ENCODE data around the gene ARHGAP31.

The ARHGAP31 gene

GRCh38 chr3:119276680-119277079, 17.5 kb upstream of the ARHGAP31 start:
- Histone ChIP-seq H3K4me1 (ENCODE audit: control insufficient read depth, insufficient read depth, low read length) (peaks cover 8% of the 10 kb centered on the region), H3K27me3 (ENCODE audit: control insufficient read depth in 1 of 2, insufficient read depth in 2 of 2, low read length in 2 of 2) (no peaks in the 10 kb centered on the region), H3K9ac (ENCODE audit: low read length in 2 of 2) (no peak overlapping the region), H3K27ac (ENCODE audit: low read length) (no peak overlapping the region), H3K4me3 (ENCODE audit: low read length in 2 of 2) (no peak overlapping the region), H3K9me3 (ENCODE audit: control insufficient read depth in 2 of 2, low read length in 2 of 2) (no peaks in the 10 kb centered on the region), H3K36me3 (ENCODE audit: control insufficient read depth in 2 of 2, insufficient read depth in 2 of 2, low read length in 2 of 2) (no peaks in the 10 kb centered on the region)

DNA sequence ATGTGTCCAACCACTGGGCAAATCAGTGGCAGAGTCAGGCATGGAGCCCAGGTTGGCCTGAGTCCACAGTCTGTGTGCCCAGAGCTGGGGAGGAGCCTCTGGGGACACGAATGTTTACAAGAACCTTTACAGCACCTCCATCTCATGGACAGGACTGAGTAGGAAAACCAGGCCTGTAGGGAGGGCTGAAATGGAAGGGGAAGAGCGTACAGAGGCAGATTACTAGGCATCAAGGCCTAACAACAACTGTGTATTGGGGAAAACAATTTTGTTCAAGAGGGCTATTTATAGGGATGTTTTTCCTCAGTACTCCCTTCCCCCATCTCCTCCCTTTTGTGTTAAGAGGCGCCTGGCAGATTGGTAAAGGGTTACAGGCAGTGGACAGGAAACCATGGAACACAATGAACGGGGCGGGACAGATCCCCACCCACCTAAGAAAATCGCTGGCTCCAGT, 15.1 kb upstream of the ARHGAP31 start:
- H3K36me3 ChIP-seq (ENCODE audit: control insufficient read depth in 2 of 2, insufficient read depth in 2 of 2, low read length in 2 of 2) = no peaks in the 10 kb centered on the region
- H3K9me3 ChIP-seq (ENCODE audit: control insufficient read depth in 2 of 2, low read length in 2 of 2) = no peaks in the 10 kb centered on the region
- H3K4me3 ChIP-seq (ENCODE audit: low read length in 2 of 2) = peak overlapping the region in 1 of 2 donors; percentile 29
- H3K27me3 ChIP-seq (ENCODE audit: control insufficient read depth in 1 of 2, insufficient read depth in 2 of 2, low read length in 2 of 2) = no peaks in the 10 kb centered on the region
- peaks cover 8% of the 10 kb centered on the region for H3K4me1 ChIP-seq (ENCODE audit: control insufficient read depth, insufficient read depth, low read length)
- no peak overlapping the region for H3K9ac ChIP-seq (ENCODE audit: low read length in 2 of 2)
- peak overlapping the region; percentile 76 for H3K27ac ChIP-seq (ENCODE audit: low read length)

- Histone ChIP-seq H3K9ac (ENCODE audit: low read length in 2 of 2) (peak overlapping the region in 1 of 2 donors; percentile 21), H3K36me3 (ENCODE audit: control insufficient read depth in 2 of 2, insufficient read depth in 2 of 2, low read length in 2 of 2) (no peaks in the 10 kb centered on the region), H3K4me3 (ENCODE audit: low read length in 2 of 2) (no peak overlapping the region), H3K4me1 (ENCODE audit: control insufficient read depth, insufficient read depth, low read length) (peaks cover 8% of the 10 kb centered on the region), H3K27ac (ENCODE audit: low read length) (peak overlapping the region; percentile 76), H3K27me3 (ENCODE audit: control insufficient read depth in 1 of 2, insufficient read depth in 2 of 2, low read length in 2 of 2) (no peaks in the 10 kb centered on the region), H3K9me3 (ENCODE audit: control insufficient read depth in 2 of 2, low read length in 2 of 2) (no peaks in the 10 kb centered on the region)
Measured at GRCh38 chr3:119279584-119280243, 14.5 kb upstream of the ARHGAP31 start.

DNA sequence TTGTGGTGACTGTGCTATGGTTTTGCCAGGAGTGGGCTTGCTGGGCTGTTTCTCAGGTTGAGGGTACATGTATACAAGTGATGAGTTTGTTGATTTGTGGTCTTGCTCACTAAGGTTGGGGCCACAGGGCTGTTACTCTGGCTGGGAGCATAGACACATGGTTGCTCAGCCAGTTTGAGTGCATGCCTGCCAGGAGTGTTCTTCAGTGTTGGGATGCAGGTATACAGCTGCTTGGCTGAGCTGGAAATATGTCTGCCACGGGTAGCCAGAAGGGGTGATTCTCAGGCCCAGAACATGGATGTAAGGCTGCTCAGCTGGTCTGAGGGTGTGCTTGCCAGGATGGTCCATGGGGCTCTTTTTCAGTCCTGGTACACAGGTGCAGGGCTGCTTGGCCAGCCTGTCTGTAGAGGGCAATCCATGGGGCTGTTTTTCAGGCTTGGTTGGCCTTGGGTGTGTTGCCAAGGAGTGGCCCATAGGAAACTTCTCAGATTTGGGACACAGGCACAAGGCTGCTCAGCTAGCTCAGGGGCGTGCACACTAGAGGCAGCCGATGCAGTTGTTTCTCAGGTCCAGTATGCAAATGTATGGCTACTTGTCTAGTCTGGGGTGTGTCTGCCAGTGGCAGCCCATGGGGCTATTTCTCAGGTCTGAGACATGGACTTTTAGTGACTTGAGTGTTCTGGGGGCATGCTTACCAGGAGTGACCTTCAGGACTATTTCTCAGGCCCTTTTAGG, 5.3 kb upstream of the ARHGAP31 start:
- Histone ChIP-seq H3K4me3 (ENCODE audit: low read length in 2 of 2) (no peak overlapping the region), H3K27me3 (ENCODE audit: control insufficient read depth in 1 of 2, insufficient read depth in 2 of 2, low read length in 2 of 2) (peaks cover 0 to 2% of the 10 kb centered on the region in 2 donors), H3K9me3 (ENCODE audit: control insufficient read depth in 2 of 2, low read length in 2 of 2) (no peaks in the 10 kb centered on the region), H3K9ac (ENCODE audit: low read length in 2 of 2) (no peak overlapping the region), H3K36me3 (ENCODE audit: control insufficient read depth in 2 of 2, insufficient read depth in 2 of 2, low read length in 2 of 2) (no peaks in the 10 kb centered on the region), H3K27ac (ENCODE audit: low read length) (no peak overlapping the region), H3K4me1 (ENCODE audit: control insufficient read depth, insufficient read depth, low read length) (no peaks in the 10 kb centered on the region)

DNA sequence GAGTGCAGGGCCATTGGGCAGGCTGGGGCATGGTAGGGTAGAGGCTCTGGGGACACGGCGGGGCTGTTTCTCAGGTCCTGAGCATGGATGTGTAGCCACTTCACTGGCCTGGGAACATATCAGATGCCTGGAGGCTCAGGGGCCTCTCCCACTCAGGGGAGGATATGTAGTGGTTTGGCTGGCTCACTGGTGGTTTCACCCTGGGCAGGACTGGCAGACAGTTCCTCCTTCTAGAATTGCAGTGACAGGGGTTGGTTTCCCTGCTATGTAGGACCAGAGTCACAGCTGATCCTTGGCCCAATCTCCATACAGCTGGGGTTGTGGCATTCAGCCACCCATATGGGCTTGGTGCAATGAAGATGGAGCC, 4.8 kb upstream of the ARHGAP31 start:
- H3K4me1 ChIP-seq (ENCODE audit: control insufficient read depth, insufficient read depth, low read length) = no peaks in the 10 kb centered on the region
- H3K36me3 ChIP-seq (ENCODE audit: control insufficient read depth in 2 of 2, insufficient read depth in 2 of 2, low read length in 2 of 2) = no peaks in the 10 kb centered on the region
- H3K27ac ChIP-seq (ENCODE audit: low read length) = no peak overlapping the region
- no peak overlapping the region for H3K9ac ChIP-seq (ENCODE audit: low read length in 2 of 2)
- peaks cover 0 to 2% of the 10 kb centered on the region in 2 donors for H3K27me3 ChIP-seq (ENCODE audit: control insufficient read depth in 1 of 2, insufficient read depth in 2 of 2, low read length in 2 of 2)
- H3K9me3 ChIP-seq (ENCODE audit: control insufficient read depth in 2 of 2, low read length in 2 of 2) = no peaks in the 10 kb centered on the region
- no peak overlapping the region for H3K4me3 ChIP-seq (ENCODE audit: low read length in 2 of 2)

DNA sequence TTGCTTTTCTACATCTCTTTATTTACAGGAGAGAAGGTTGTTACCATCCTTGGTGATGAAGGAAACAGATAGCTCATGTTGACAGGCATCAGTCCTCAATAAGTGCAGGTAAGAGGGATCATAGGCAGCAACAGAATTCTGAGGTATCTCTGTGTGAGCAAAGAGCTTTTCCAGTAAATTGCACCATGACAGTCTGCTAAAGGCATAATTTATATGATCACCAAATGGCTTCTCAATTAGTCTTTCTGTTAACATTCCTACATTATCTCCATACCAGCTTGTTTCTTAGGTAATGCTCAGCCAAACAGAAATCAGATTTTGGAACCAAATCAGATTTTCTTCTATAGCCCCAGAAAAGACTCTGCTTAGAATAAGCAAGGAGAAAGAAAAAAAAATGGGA, 3.6 kb upstream of the ARHGAP31 start:
- Histone ChIP-seq H3K36me3 (ENCODE audit: control insufficient read depth in 2 of 2, insufficient read depth in 2 of 2, low read length in 2 of 2) (no peaks in the 10 kb centered on the region), H3K9me3 (ENCODE audit: control insufficient read depth in 2 of 2, low read length in 2 of 2) (no peaks in the 10 kb centered on the region), H3K4me1 (ENCODE audit: control insufficient read depth, insufficient read depth, low read length) (no peaks in the 10 kb centered on the region), H3K27me3 (ENCODE audit: control insufficient read depth in 1 of 2, insufficient read depth in 2 of 2, low read length in 2 of 2) (peaks cover 0 to 2% of the 10 kb centered on the region in 2 donors), H3K27ac (ENCODE audit: low read length) (no peak overlapping the region), H3K9ac (ENCODE audit: low read length in 2 of 2) (no peak overlapping the region), H3K4me3 (ENCODE audit: low read length in 2 of 2) (no peak overlapping the region)

DNA sequence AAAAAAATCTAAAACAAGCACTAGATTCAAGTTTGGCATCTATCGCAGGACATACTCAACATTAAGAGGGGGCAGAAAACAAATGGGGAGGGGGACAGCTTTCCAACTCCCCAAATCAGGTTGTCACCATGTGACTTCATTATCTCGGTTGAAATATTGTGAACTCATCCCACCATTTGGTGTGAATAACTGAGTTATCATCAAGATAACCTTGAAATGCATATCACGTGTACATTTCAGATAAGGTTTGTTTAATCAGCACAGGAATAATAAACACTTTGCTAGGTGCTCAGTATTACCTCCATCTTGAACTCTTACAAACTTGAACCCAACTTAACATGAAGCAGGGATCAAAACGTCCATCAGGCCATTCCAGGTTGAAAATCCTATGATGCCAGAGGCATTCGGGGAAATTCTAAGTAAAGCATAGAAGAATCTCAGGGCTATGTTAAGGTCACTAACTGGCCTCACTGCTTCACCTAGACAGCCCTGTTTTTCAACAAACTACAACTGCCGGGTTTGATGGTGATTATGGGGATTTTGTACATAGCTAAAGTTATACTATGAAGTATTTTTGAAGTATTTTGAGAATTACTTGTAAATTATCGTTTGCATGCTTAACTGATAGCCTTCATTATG, 3.0 kb upstream of the ARHGAP31 start:
- Histone ChIP-seq H3K27me3 (ENCODE audit: control insufficient read depth in 1 of 2, insufficient read depth in 2 of 2, low read length in 2 of 2) (peaks cover 0 to 2% of the 10 kb centered on the region in 2 donors), H3K9me3 (ENCODE audit: control insufficient read depth in 2 of 2, low read length in 2 of 2) (no peaks in the 10 kb centered on the region), H3K9ac (ENCODE audit: low read length in 2 of 2) (no peak overlapping the region), H3K4me3 (ENCODE audit: low read length in 2 of 2) (no peak overlapping the region), H3K4me1 (ENCODE audit: control insufficient read depth, insufficient read depth, low read length) (no peaks in the 10 kb centered on the region), H3K36me3 (ENCODE audit: control insufficient read depth in 2 of 2, insufficient read depth in 2 of 2, low read length in 2 of 2) (no peaks in the 10 kb centered on the region), H3K27ac (ENCODE audit: low read length) (no peak overlapping the region)

DNA sequence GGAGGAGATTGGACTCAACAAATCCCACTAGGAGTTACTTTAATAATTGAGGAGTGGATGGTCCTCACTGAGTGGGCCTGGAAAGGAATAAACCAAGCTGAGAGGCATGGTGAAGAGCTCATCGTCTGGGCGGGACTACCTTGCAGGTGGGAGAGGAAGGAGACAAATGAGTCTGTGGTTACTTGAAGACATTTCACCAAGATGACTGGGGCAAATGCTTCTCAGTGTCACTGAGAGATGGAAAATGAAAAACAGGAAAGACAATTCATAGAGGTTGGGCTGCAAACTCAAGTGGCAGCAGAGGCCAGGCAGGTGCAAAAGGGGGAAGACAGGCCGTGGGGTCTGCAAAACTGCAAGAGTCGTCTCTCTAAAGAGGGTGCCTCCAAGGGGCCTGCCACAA, 1.5 kb upstream of the ARHGAP31 start:
- Histone ChIP-seq H3K27me3 (ENCODE audit: control insufficient read depth in 1 of 2, insufficient read depth in 2 of 2, low read length in 2 of 2) (peaks cover 0 to 2% of the 10 kb centered on the region in 2 donors), H3K9ac (ENCODE audit: low read length in 2 of 2) (no peak overlapping the region), H3K36me3 (ENCODE audit: control insufficient read depth in 2 of 2, insufficient read depth in 2 of 2, low read length in 2 of 2) (no peaks in the 10 kb centered on the region), H3K9me3 (ENCODE audit: control insufficient read depth in 2 of 2, low read length in 2 of 2) (no peaks in the 10 kb centered on the region), H3K4me3 (ENCODE audit: low read length in 2 of 2) (no peak overlapping the region), H3K4me1 (ENCODE audit: control insufficient read depth, insufficient read depth, low read length) (peaks cover 13% of the 10 kb centered on the region), H3K27ac (ENCODE audit: low read length) (peak overlapping the region; percentile 87)

- peak overlapping the region; percentile 70 to 90 for H3K4me3 ChIP-seq (ENCODE audit: low read length in 2 of 2)
- peaks cover 0 to 2% of the 10 kb centered on the region in 2 donors for H3K27me3 ChIP-seq (ENCODE audit: control insufficient read depth in 1 of 2, insufficient read depth in 2 of 2, low read length in 2 of 2)
- H3K9ac ChIP-seq (ENCODE audit: low read length in 2 of 2) = peak overlapping the region; percentile 84 to 89
- H3K9me3 ChIP-seq (ENCODE audit: control insufficient read depth in 2 of 2, low read length in 2 of 2) = no peaks in the 10 kb centered on the region
- peaks cover 17% of the 10 kb centered on the region for H3K4me1 ChIP-seq (ENCODE audit: control insufficient read depth, insufficient read depth, low read length)
- H3K27ac ChIP-seq (ENCODE audit: low read length) = peak overlapping the region; percentile 87
- H3K36me3 ChIP-seq (ENCODE audit: control insufficient read depth in 2 of 2, insufficient read depth in 2 of 2, low read length in 2 of 2) = no peaks in the 10 kb centered on the region
Measured at GRCh38 chr3:119293105-119293870, 895 bp upstream of the ARHGAP31 start.

Data from stomach smooth muscle (tissue), 2 donors.